ENCODE data around the gene CNPY1. TPM values are rescaled to one million over a fixed set of nuclear protein-coding genes. Genes with fewer than 3 reads are reported as not detected.

Gene CNPY1
- total RNA-seq, 1 donor from 2014 or later: not detected

GRCh38 chr7:155558351-155558750 is 12.0 kb upstream of the CNPY1 start:
- H3K27me3 Mint-ChIP-seq (ENCODE audit: unreplicated experiment): peaks cover 11% of the 10 kb centered on the region
- no peak for TF ChIP-seq CTCF (IDR thresholded peaks at IDR 0.05)
- H3K4me3 Mint-ChIP-seq (ENCODE audit: unreplicated experiment): no peak overlapping the region
- no peaks in the 10 kb centered on the region for H3K4me1 Mint-ChIP-seq (ENCODE audit: unreplicated experiment)
- H3K36me3 Mint-ChIP-seq (ENCODE audit: unreplicated experiment): no peaks in the 10 kb centered on the region
- no peak overlapping the region for H3K27ac Mint-ChIP-seq (ENCODE audit: unreplicated experiment)
- no peak for DNase-seq (ENCODE audit: extremely low spot score, unreplicated experiment)
- H3K9me3 Mint-ChIP-seq (ENCODE audit: unreplicated experiment): no peaks in the 10 kb centered on the region

- no peaks in the 10 kb centered on the region for H3K4me1 Mint-ChIP-seq (ENCODE audit: unreplicated experiment)
- peaks cover 11% of the 10 kb centered on the region for H3K27me3 Mint-ChIP-seq (ENCODE audit: unreplicated experiment)
- TF ChIP-seq CTCF (IDR thresholded peaks at IDR 0.05): no peak
- H3K27ac Mint-ChIP-seq (ENCODE audit: unreplicated experiment): no peak overlapping the region
- H3K36me3 Mint-ChIP-seq (ENCODE audit: unreplicated experiment): no peaks in the 10 kb centered on the region
- no peak overlapping the region for H3K4me3 Mint-ChIP-seq (ENCODE audit: unreplicated experiment)
- no peak for DNase-seq (ENCODE audit: extremely low spot score, unreplicated experiment)
- no peaks in the 10 kb centered on the region for H3K9me3 Mint-ChIP-seq (ENCODE audit: unreplicated experiment)
Observed at GRCh38 chr7:155557778-155558177, 11.4 kb upstream of the CNPY1 start.

- Mint-ChIP-seq H3K9me3 (ENCODE audit: unreplicated experiment) (no peaks in the 10 kb centered on the region), H3K4me1 (ENCODE audit: unreplicated experiment) (no peaks in the 10 kb centered on the region), H3K4me3 (ENCODE audit: unreplicated experiment) (no peak overlapping the region), H3K36me3 (ENCODE audit: unreplicated experiment) (no peaks in the 10 kb centered on the region), H3K27me3 (ENCODE audit: unreplicated experiment) (peaks cover 7% of the 10 kb centered on the region), H3K27ac (ENCODE audit: unreplicated experiment) (no peak overlapping the region)
- TF ChIP-seq CTCF (IDR thresholded peaks at IDR 0.05): no peak
- DNase-seq (ENCODE audit: extremely low spot score, unreplicated experiment): no peak
Observed at GRCh38 chr7:155556763-155557162, 10.4 kb upstream of the CNPY1 start.

GRCh38 chr7:155555116-155555695 is 8.8 kb upstream of the CNPY1 start:
- DNase-seq (ENCODE audit: extremely low spot score, unreplicated experiment): no peak
- Mint-ChIP-seq H3K27me3 (ENCODE audit: unreplicated experiment) (peaks cover 3% of the 10 kb centered on the region), H3K4me1 (ENCODE audit: unreplicated experiment) (no peaks in the 10 kb centered on the region), H3K36me3 (ENCODE audit: unreplicated experiment) (no peaks in the 10 kb centered on the region), H3K9me3 (ENCODE audit: unreplicated experiment) (no peaks in the 10 kb centered on the region), H3K4me3 (ENCODE audit: unreplicated experiment) (no peak overlapping the region), H3K27ac (ENCODE audit: unreplicated experiment) (no peak overlapping the region)
- no peak for TF ChIP-seq CTCF (IDR thresholded peaks at IDR 0.05)

- no peaks in the 10 kb centered on the region for H3K27me3 Mint-ChIP-seq (ENCODE audit: unreplicated experiment)
- H3K9me3 Mint-ChIP-seq (ENCODE audit: unreplicated experiment): no peaks in the 10 kb centered on the region
- no peak overlapping the region for H3K4me3 Mint-ChIP-seq (ENCODE audit: unreplicated experiment)
- no peak overlapping the region for H3K27ac Mint-ChIP-seq (ENCODE audit: unreplicated experiment)
- DNase-seq (ENCODE audit: extremely low spot score, unreplicated experiment): no peak
- no peaks in the 10 kb centered on the region for H3K4me1 Mint-ChIP-seq (ENCODE audit: unreplicated experiment)
- TF ChIP-seq CTCF (IDR thresholded peaks at IDR 0.05): no peak
- no peaks in the 10 kb centered on the region for H3K36me3 Mint-ChIP-seq (ENCODE audit: unreplicated experiment)
Observed at GRCh38 chr7:155553871-155554270, 7.5 kb upstream of the CNPY1 start.

Data from osteocyte (in vitro differentiated cells).